Measurements from ENCODE around the gene LRRC8D.

DNA sequence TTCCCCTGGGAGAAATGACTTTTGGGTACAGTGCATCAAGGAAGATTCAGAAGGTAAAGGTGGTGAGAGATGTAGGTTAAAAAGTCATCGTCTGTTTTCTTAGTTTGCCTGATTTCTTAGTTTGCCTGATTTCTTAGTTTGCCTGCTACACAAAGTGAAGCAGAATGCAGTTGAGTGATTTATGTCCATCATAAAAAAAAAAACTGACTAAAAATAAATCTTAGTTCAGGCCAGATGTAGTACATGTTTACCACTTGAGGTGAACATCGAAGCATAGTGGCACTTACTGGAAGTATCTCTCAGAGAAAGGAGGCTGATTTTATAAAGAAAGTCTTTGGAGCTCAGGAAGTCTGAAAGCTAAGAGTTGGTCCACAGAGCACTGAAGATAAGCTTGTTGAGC is 79.5 kb downstream of the LRRC8D start:
- TF ChIP-seq, protein P1, sequence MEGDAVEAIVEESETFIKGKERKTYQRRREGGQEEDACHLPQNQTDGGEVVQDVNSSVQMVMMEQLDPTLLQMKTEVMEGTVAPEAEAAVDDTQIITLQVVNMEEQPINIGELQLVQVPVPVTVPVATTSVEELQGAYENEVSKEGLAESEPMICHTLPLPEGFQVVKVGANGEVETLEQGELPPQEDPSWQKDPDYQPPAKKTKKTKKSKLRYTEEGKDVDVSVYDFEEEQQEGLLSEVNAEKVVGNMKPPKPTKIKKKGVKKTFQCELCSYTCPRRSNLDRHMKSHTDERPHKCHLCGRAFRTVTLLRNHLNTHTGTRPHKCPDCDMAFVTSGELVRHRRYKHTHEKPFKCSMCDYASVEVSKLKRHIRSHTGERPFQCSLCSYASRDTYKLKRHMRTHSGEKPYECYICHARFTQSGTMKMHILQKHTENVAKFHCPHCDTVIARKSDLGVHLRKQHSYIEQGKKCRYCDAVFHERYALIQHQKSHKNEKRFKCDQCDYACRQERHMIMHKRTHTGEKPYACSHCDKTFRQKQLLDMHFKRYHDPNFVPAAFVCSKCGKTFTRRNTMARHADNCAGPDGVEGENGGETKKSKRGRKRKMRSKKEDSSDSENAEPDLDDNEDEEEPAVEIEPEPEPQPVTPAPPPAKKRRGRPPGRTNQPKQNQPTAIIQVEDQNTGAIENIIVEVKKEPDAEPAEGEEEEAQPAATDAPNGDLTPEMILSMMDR (IDR thresholded peaks at IDR 0.05; ENCODE audit: insufficient read depth, low read length, poor library complexity, severe bottlenecking): no peak
- no peak for TF ChIP-seq EZH2phosphoT487 (conservative IDR thresholded peaks at IDR 0.05; ENCODE audit: low read length)

All from SU-DHL-6 (cell line).